HCT116 (cell line): ENCODE measurements around the gene ATP2B1. TPM values are rescaled to one million over a fixed set of nuclear protein-coding genes. Genes with fewer than 3 reads are reported as not detected.

Experiments used
- ATAC-seq: fragments of 200-7000 bp; cut with Tn5 transposase; 2 replicates; pipeline ENCODE4 v1.9.1; 2020; ENCODE audit warnings: mild to moderate bottlenecking, moderate library complexity
- BruUV-seq: library from RNA; stranded (reverse); fragments of 400-500 nt; replicated peaks from 2 replicates; lab custom pipeline; 2021; lab: Mats Ljungman, UMichigan
- CTCF ChIA-PET: fragments of 300-600 bp; sonication (Branson Sonifier 250); formaldehyde crosslinking; loops from one replicate; lab custom pipeline; 2021; ENCODE audit warnings: antibody characterized with exemption; lab: Charles Lee
- POLR2A ChIA-PET: fragments of 300-600, 350-600 bp; sonication (Branson Sonifier 250); formaldehyde crosslinking; loops from one replicate; lab custom pipeline; 2021; ENCODE audit warnings: antibody characterized with exemption; lab: Charles Lee
- RAD21 ChIA-PET, 2 experiments: fragments of 300-600 bp; sonication (Branson Sonifier 250); formaldehyde crosslinking; loops; one replicate each; lab custom pipeline; 2023; ENCODE audit warnings: low total read pairs in 2 of 2; ENCODE audit not compliant: uncharacterized antibody in 2 of 2, unreplicated experiment in 2 of 2, low non-redundant PET in 1 of 2; lab: Charles Lee
- DNase-seq: peaks from one replicate; pipeline ENCODE4 v3.0.0-alpha.2; 2010; ENCODE audit warnings: low read depth, low spot score
- H2AFZ ChIP-seq: fragments of 200-600 bp; shearing (Covaris generic), sonication (generic); 2 replicates; pipeline ENCODE4 v1.6.1; 2017; ENCODE audit warnings: low read depth, mixed run types, mixed read lengths, antibody characterized with exemption, low read length; ENCODE audit not compliant: poor library complexity, severe bottlenecking
- H3K27ac ChIP-seq: 2 replicates; pipeline ENCODE4 v1.5.1; 2012; ENCODE audit warnings: low read depth, low read length
- H3K27me3 ChIP-seq: fragments of 200-600 bp; sonication (generic); 2 replicates; pipeline ENCODE4 v1.6.1; 2016; ENCODE audit warnings: mixed run types, low read length, mixed read lengths; ENCODE audit not compliant: insufficient read depth
- H3K36me3 ChIP-seq, 2 experiments: fragments of 200-500 bp in 1 of 2; fragments of 200-600 bp in 1 of 2; sonication (Bioruptor generic) in 1 of 2; sonication (generic) in 1 of 2; 2 replicates each; pipeline versions ENCODE4 v1.5.1 to v1.6.1; 2014 to 2016; ENCODE audit warnings: low read length in 2 of 2, inconsistent platforms in 1 of 2, mixed read lengths in 1 of 2, mixed run types in 1 of 2; ENCODE audit not compliant: insufficient read depth in 2 of 2, control insufficient read depth in 1 of 2
- H3K4me1 ChIP-seq, 2 experiments: fragments of 200-600 bp in 1 of 2; sonication (generic) in 1 of 2; 2 replicates each; pipeline versions ENCODE4 v1.5.1 to v1.6.1; 2012 to 2017; ENCODE audit warnings: low read length in 2 of 2, inconsistent platforms in 1 of 2, mild to moderate bottlenecking in 1 of 2, mixed read lengths in 1 of 2, mixed run types in 1 of 2, moderate library complexity in 1 of 2; ENCODE audit not compliant: insufficient read depth in 2 of 2, control insufficient read depth in 1 of 2
- H3K4me2 ChIP-seq: fragments of 200-600 bp; sonication (generic); 2 replicates; pipeline ENCODE4 v1.6.1; 2017; ENCODE audit warnings: mixed run types, low read length, mixed read lengths
- H3K4me3 ChIP-seq, 2 experiments: fragments of 200-600 bp in 1 of 2; sonication (generic) in 1 of 2; replicated peaks in 1 of 2; 2 replicates each; pipeline ENCODE4 v1.5.1; 2011 to 2016; ENCODE audit warnings: low read length in 2 of 2, control low read depth in 1 of 2, low read depth in 1 of 2, mild to moderate bottlenecking in 1 of 2, mixed read lengths in 1 of 2, mixed run types in 1 of 2
- H3K79me2 ChIP-seq: fragments of 200-600 bp; sonication (generic); 2 replicates; pipeline ENCODE4 v1.6.1; 2017; ENCODE audit warnings: mild to moderate bottlenecking, mixed run types, low read length, moderate library complexity, mixed read lengths; ENCODE audit not compliant: insufficient read depth
- H3K9ac ChIP-seq: fragments of 200-600 bp; sonication (generic); 2 replicates; pipeline ENCODE4 v1.6.1; 2016; ENCODE audit warnings: low read length, mixed read lengths
- H3K9me2 ChIP-seq: fragments of 200-600 bp; sonication (generic), shearing (Covaris generic); 2 replicates; pipeline ENCODE4 v1.6.1; 2017; ENCODE audit warnings: mixed run types, mild to moderate bottlenecking, moderate library complexity; ENCODE audit not compliant: insufficient read depth
- H3K9me3 ChIP-seq, 2 experiments: fragments of 200-500 bp in 1 of 2; fragments of 200-600 bp in 1 of 2; sonication (Bioruptor generic) in 1 of 2; sonication (generic) in 1 of 2; 2 replicates each; pipeline ENCODE4 v1.6.1; 2014 to 2017; ENCODE audit warnings: low read length in 2 of 2, mixed read lengths in 2 of 2, inconsistent platforms in 1 of 2, low read depth in 1 of 2, mild to moderate bottlenecking in 1 of 2, mixed run types in 1 of 2, moderate library complexity in 1 of 2; ENCODE audit not compliant: control insufficient read depth in 1 of 2, insufficient read depth in 1 of 2
- H4K20me1 ChIP-seq: fragments of 200-600 bp; sonication (generic), shearing (Covaris generic); 2 replicates; pipeline ENCODE4 v1.6.1; 2017; ENCODE audit warnings: mixed run types, mild to moderate bottlenecking, moderate library complexity; ENCODE audit not compliant: insufficient read depth
- ATF3 ChIP-seq: IDR thresholded peaks from 2 replicates; pipeline ENCODE4 v1.6.1; 2012
- CEBPB ChIP-seq: IDR thresholded peaks from 2 replicates; pipeline ENCODE4 v1.6.1; 2012; ENCODE audit warnings: low read depth
- CTCF ChIP-seq, 3 experiments: fragments of 200-600 bp in 1 of 3; sonication (generic) in 1 of 3; IDR thresholded peaks in 2 of 3; conservative IDR thresholded peaks in 1 of 3; 2 replicates each; pipeline ENCODE4 v1.5.1; 2012 to 2017; ENCODE audit warnings: low read depth in 2 of 3, low read length in 2 of 3, antibody characterized with exemption in 1 of 3, borderline replicate concordance in 1 of 3, control low read depth in 1 of 3, mild to moderate bottlenecking in 1 of 3, mixed read lengths in 1 of 3, mixed run types in 1 of 3, moderate library complexity in 1 of 3; ENCODE audit not compliant: insufficient read depth in 1 of 3
- EGR1 ChIP-seq: IDR thresholded peaks from 2 replicates; pipeline ENCODE4 v1.6.1; 2012; ENCODE audit warnings: low read depth
- EZH2 ChIP-seq: fragments of 200-600 bp; sonication (generic); IDR thresholded peaks from 2 replicates; pipeline ENCODE4 v1.6.1; 2017; ENCODE audit warnings: antibody characterized with exemption, mixed run types
- EZH2phosphoT487 ChIP-seq: fragments of 200-600 bp; IDR thresholded peaks from 2 replicates; pipeline ENCODE4 v1.6.1; 2018; ENCODE audit warnings: antibody characterized with exemption, borderline replicate concordance
- FOSL1 ChIP-seq: IDR thresholded peaks from 2 replicates; pipeline ENCODE4 v1.6.1; 2012; ENCODE audit warnings: low read depth
- JUND ChIP-seq: IDR thresholded peaks from 2 replicates; pipeline ENCODE4 v1.6.1; 2012
- MAX ChIP-seq: IDR thresholded peaks from 2 replicates; pipeline ENCODE4 v1.6.1; 2012
- POLR2A ChIP-seq: IDR thresholded peaks from 2 replicates; pipeline ENCODE4 v1.7.0; 2011; ENCODE audit warnings: borderline replicate concordance; ENCODE audit not compliant: insufficient read depth, insufficient read length; ENCODE audit errors: extremely low read depth
- RAD21 ChIP-seq: IDR thresholded peaks from 2 replicates; pipeline ENCODE4 v1.6.1; 2012; ENCODE audit warnings: low read depth, mild to moderate bottlenecking
- SIN3A ChIP-seq: IDR thresholded peaks from 2 replicates; pipeline ENCODE4 v1.6.1; 2012; ENCODE audit warnings: low read depth
- SP1 ChIP-seq: IDR thresholded peaks from 2 replicates; pipeline ENCODE4 v1.6.1; 2012; ENCODE audit warnings: low read depth
- SRF ChIP-seq: IDR thresholded peaks from 2 replicates; pipeline ENCODE4 v1.6.1; 2012; ENCODE audit warnings: low read depth
- TCF7L2 ChIP-seq: IDR thresholded peaks from 2 replicates; pipeline ENCODE4 v1.7.0; 2011; ENCODE audit warnings: borderline replicate concordance, inconsistent platforms; ENCODE audit not compliant: insufficient read depth, insufficient read length; ENCODE audit errors: extremely low read depth
- YY1 ChIP-seq: IDR thresholded peaks from 2 replicates; pipeline ENCODE4 v1.6.1; 2011; ENCODE audit warnings: low read length, low read depth, moderate library complexity, mild to moderate bottlenecking; ENCODE audit not compliant: insufficient replicate concordance; ENCODE audit errors: extremely low read depth
- ZBTB33 ChIP-seq: IDR thresholded peaks from 2 replicates; pipeline ENCODE4 v1.6.1; 2011; ENCODE audit warnings: mild to moderate bottlenecking, low read length, moderate library complexity; ENCODE audit not compliant: insufficient replicate concordance; ENCODE audit errors: extremely low read depth
- ZNF274 ChIP-seq: fragments of 200-500 bp; sonication (Bioruptor generic); IDR thresholded peaks from 2 replicates; pipeline ENCODE4 v1.6.1; 2014; ENCODE audit warnings: mild to moderate bottlenecking, low read depth, low read length, inconsistent platforms
- intact Hi-C: fragments of 100-400 bp; cut with micrococcal nuclease; formaldehyde crosslinking; loops from 2 replicates; pipeline ENCODE4 v1.10.0; 2022
- total RNA-seq: library from RNA; stranded (reverse); gene quantifications from one replicate; pipeline ENCODE4 v1.2.1, GENCODE V29; 2021; ENCODE audit not compliant: unreplicated experiment

ATP2B1 gene
- total RNA-seq, 1 experiment from 2014 or later = 62.4 TPM

GRCh38 chr12:89753997-89754396 is 45.4 kb upstream of the ATP2B1 start:
- RAD21 ChIA-PET = no interaction called here
- CTCF ChIA-PET = no interaction called here
- DNase-seq (no peak), ATAC-seq (no peak)
- Histone ChIP-seq H3K4me3 (no peak overlapping the region), H4K20me1 (no peaks in the 10 kb centered on the region), H3K9me3 (no peaks in the 10 kb centered on the region), H3K27me3 (no peaks in the 10 kb centered on the region), H3K79me2 (no peaks in the 10 kb centered on the region), H3K4me2 (no peak overlapping the region), H3K9ac (no peak overlapping the region), H2AFZ (no peak overlapping the region), H3K9me2 (no peaks in the 10 kb centered on the region), H3K36me3 (no peaks in the 10 kb centered on the region), H3K27ac (no peak overlapping the region), H3K4me1 (peaks cover 3 to 18% of the 10 kb centered on the region in 2 experiments; a peak in 2 of 4 replicates)
- no peak for TF ChIP-seq EZH2
- TF ChIP-seq ZNF274 = no peak
- TF ChIP-seq POLR2A = no peak
- no TSS peak for BruUV-seq
- intact Hi-C loops = no loop called here
- POLR2A ChIA-PET = no interaction called here

- H2AFZ ChIP-seq = no peak overlapping the region
- DNase-seq = no peak
- H3K36me3 ChIP-seq = no peaks in the 10 kb centered on the region
- H3K27me3 ChIP-seq = no peaks in the 10 kb centered on the region
- H3K27ac ChIP-seq = no peak overlapping the region
- H3K4me2 ChIP-seq = no peak overlapping the region
- no TSS peak for BruUV-seq
- no peaks in the 10 kb centered on the region for H3K9me2 ChIP-seq
- H3K4me3 ChIP-seq = no peak overlapping the region
- no peaks in the 10 kb centered on the region for H4K20me1 ChIP-seq
- peaks cover 3 to 14% of the 10 kb centered on the region in 2 experiments; a peak in 2 of 4 replicates for H3K4me1 ChIP-seq
- ChIA-PET POLR2A (no interaction called here), RAD21 (no interaction called here), CTCF (no interaction called here)
- no peak for ATAC-seq
- no peaks in the 10 kb centered on the region for H3K9me3 ChIP-seq
- intact Hi-C loops = no loop called here
- no peaks in the 10 kb centered on the region for H3K79me2 ChIP-seq
- no peak overlapping the region for H3K9ac ChIP-seq
- TF ChIP-seq RAD21 = no peak
- TF ChIP-seq TCF7L2 = no peak
- no peak for TF ChIP-seq SP1
- TF ChIP-seq ZBTB33 = no peak
- TF ChIP-seq ZNF274 = no peak
- TF ChIP-seq EZH2phosphoT487 = no peak
- no peak for TF ChIP-seq JUND
- no peak for TF ChIP-seq FOSL1
- no peak for TF ChIP-seq SIN3A
- no peak for TF ChIP-seq CTCF (IDR thresholded peaks at IDR 0.05 in 2 of 3, conservative IDR thresholded peaks at IDR 0.05 in 1 of 3; ENCODE audit: borderline replicate concordance in 1 of 3, insufficient read depth in 1 of 3, low read depth in 2 of 3, low read length in 2 of 3)
- no peak for TF ChIP-seq POLR2A
- no peak for TF ChIP-seq ATF3
- no peak for TF ChIP-seq YY1
- TF ChIP-seq SRF = no peak
- TF ChIP-seq EZH2 = no peak
- no peak for TF ChIP-seq EGR1
- TF ChIP-seq CEBPB = no peak
- no peak for TF ChIP-seq MAX
Observed at GRCh38 chr12:89752341-89752740, 43.7 kb upstream of the ATP2B1 start.
